ENCODE data around the gene PPARD. TPM values are rescaled to one million over a fixed set of nuclear protein-coding genes. Genes with fewer than 3 reads are reported as not detected.
A peak's percentile ranks its signal among the peaks of the same experiment; 100 is the strongest.
"Not testable (repeated sequence)": the region's sequence is repeated elsewhere in the genome, so short reads cannot be mapped to it uniquely, and the experiment has no call there.

The PPARD gene
- polyA plus RNA-seq, 1 experiment: 40.9 TPM

DNA sequence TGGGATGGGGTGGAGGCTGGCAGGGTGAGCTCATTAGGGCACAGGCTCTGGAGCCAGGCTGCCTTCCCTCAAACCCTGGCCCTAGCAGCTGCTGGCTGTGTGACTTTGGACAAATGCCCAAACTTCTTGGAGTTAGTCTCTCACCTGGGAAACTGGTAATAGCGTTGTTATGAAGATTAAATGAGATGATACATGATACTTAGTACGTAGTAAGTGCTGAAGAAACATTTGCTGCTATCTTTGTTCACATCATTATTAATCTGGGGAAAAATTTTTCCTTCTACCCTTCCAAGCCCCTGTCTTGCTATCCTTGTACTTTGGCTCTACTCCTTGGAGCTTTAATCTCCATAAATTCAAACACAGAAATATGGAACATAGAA, 22.3 kb upstream of the PPARD start:
- no peak for DNase-seq (ENCODE audit: low read depth)
- ChIA-PET CTCF (interaction anchor here (0.8 to 0.9 kb wide), 3 partner anchors 22 to 130 kb away, joined by 3 read pairs; partner anchors contain the start of gene PPARD), POLR2A (interaction anchor here (0.6 kb wide), 1 partner anchor 10 kb away, joined by 4 read pairs; no protein-coding TSS in a partner anchor)
- Histone ChIP-seq H3K4me3 (ENCODE audit: low read depth, low read length) (no peak overlapping the region), H3K36me3 (ENCODE audit: control insufficient read depth, insufficient read depth, low read length) (no peaks in the 10 kb centered on the region; the same call in 1 of the 2 replicates), H3K27me3 (ENCODE audit: control insufficient read depth, insufficient read depth, low read length) (no peaks in the 10 kb centered on the region)
- TF ChIP-seq, protein P1, sequence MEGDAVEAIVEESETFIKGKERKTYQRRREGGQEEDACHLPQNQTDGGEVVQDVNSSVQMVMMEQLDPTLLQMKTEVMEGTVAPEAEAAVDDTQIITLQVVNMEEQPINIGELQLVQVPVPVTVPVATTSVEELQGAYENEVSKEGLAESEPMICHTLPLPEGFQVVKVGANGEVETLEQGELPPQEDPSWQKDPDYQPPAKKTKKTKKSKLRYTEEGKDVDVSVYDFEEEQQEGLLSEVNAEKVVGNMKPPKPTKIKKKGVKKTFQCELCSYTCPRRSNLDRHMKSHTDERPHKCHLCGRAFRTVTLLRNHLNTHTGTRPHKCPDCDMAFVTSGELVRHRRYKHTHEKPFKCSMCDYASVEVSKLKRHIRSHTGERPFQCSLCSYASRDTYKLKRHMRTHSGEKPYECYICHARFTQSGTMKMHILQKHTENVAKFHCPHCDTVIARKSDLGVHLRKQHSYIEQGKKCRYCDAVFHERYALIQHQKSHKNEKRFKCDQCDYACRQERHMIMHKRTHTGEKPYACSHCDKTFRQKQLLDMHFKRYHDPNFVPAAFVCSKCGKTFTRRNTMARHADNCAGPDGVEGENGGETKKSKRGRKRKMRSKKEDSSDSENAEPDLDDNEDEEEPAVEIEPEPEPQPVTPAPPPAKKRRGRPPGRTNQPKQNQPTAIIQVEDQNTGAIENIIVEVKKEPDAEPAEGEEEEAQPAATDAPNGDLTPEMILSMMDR (IDR thresholded peaks at IDR 0.05; ENCODE audit: insufficient read depth, low read depth, low read length): no peak

GRCh38 chr6:35321091-35321490, 21.3 kb upstream of the PPARD start:
- CTCF ChIA-PET: interaction anchor here (0.9 to 1.4 kb wide), 2 partner anchors 9 to 21 kb away, joined by 3 to 4 read pairs; partner anchors contain the start of gene PPARD
- DNase-seq (ENCODE audit: low read depth): no peak
- Histone ChIP-seq H3K4me3 (ENCODE audit: low read depth, low read length) (no peak overlapping the region), H3K36me3 (ENCODE audit: control insufficient read depth, insufficient read depth, low read length) (no peaks in the 10 kb centered on the region; the same call in 1 of the 2 replicates), H3K27me3 (ENCODE audit: control insufficient read depth, insufficient read depth, low read length) (no peaks in the 10 kb centered on the region)
- POLR2A ChIA-PET: no interaction called here
- TF ChIP-seq, protein P1 (IDR thresholded peaks at IDR 0.05; ENCODE audit: insufficient read depth, low read depth, low read length): no peak

GRCh38 chr6:35327349-35328027, 14.9 kb upstream of the PPARD start:
- no peak overlapping the region for H3K4me3 ChIP-seq (ENCODE audit: low read depth, low read length)
- no peaks in the 10 kb centered on the region for H3K36me3 ChIP-seq (ENCODE audit: control insufficient read depth, insufficient read depth, low read length)
- ChIA-PET POLR2A (no interaction called here), CTCF (interaction anchor here (0.6 to 5.4 kb wide), 14 partner anchors 9 to 528 kb away, joined by 3 to 57 read pairs (median 4); partner anchors contain the start of genes DEF6 and PPARD)
- H3K27me3 ChIP-seq (ENCODE audit: control insufficient read depth, insufficient read depth, low read length): peaks cover 3% of the 10 kb centered on the region; the same call in 1 of the 2 replicates
- DNase-seq (ENCODE audit: low read depth): no peak
- TF ChIP-seq, protein P1 (IDR thresholded peaks at IDR 0.05; ENCODE audit: insufficient read depth, low read depth, low read length): peak; percentile 85

DNA sequence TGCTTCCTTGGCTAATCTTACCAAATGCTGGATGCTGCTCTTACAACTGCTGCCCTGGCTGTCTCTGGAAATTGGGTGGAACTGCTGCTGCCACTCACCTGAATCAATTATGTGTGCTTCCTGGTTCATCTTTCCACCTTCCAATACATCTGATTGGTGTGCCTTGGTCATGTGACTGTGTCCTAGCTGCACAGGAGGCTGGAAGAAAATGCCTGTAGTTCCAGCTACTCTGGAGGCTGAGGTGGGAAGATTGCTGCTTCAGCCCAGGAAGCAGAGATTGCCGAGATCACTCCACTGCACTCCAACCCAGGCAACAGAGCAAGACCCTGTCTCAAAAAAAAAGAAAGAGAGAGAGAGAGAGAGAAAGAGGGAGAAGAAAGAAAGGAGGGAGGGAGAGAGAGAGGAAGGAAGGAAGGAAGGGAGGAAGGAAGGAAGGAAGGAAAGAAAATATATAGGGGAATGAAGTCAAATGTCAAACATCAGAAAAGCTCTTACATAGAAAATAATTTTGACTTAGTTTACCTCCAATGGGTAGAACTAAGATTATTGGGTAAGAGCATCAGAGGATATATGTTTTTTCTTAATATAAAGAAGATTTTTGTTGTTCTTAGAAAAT, 14.1 kb upstream of the PPARD start:
- CTCF ChIA-PET: interaction anchor here (0.7 to 5.4 kb wide), 13 partner anchors 10 to 529 kb away, joined by 3 to 57 read pairs (median 5); partner anchors contain the start of genes DEF6 and PPARD
- no peak overlapping the region for H3K4me3 ChIP-seq (ENCODE audit: low read depth, low read length)
- DNase-seq (ENCODE audit: low read depth): no peak
- POLR2A ChIA-PET: interaction anchor here (0.5 kb wide), 1 partner anchor 14 kb away, joined by 35 read pairs; no protein-coding TSS in a partner anchor
- no peaks in the 10 kb centered on the region for H3K36me3 ChIP-seq (ENCODE audit: control insufficient read depth, insufficient read depth, low read length)
- H3K27me3 ChIP-seq (ENCODE audit: control insufficient read depth, insufficient read depth, low read length): peaks cover 3% of the 10 kb centered on the region; the same call in 1 of the 2 replicates
- TF ChIP-seq, protein P1 (IDR thresholded peaks at IDR 0.05; ENCODE audit: insufficient read depth, low read depth, low read length): no peak

- H3K27me3 ChIP-seq (ENCODE audit: control insufficient read depth, insufficient read depth, low read length); H3K36me3 ChIP-seq (ENCODE audit: control insufficient read depth, insufficient read depth, low read length); H3K4me3 ChIP-seq (ENCODE audit: low read depth, low read length); DNase-seq (ENCODE audit: low read depth): not testable (repeated sequence)
- ChIA-PET CTCF (interaction anchor here (0.6 to 5.4 kb wide), 6 partner anchors 14 to 120 kb away, joined by 3 to 57 read pairs (median 6); partner anchors contain the start of genes DEF6 and PPARD), POLR2A (interaction anchor here (0.5 kb wide), 1 partner anchor 14 kb away, joined by 35 read pairs; no protein-coding TSS in a partner anchor)
Observed at GRCh38 chr6:35328965-35329364, 13.4 kb upstream of the PPARD start.

All from BJ (cell line).